DMS114 treated with DMSO at 0.1 percent for 48 hours (cell line): Measurements from ENCODE around the gene ANXA7.

ENCODE experiments used
- DNase-seq: peaks from one replicate; lab custom pipeline; 2025; ENCODE audit not compliant: unreplicated experiment; lab: John Stamatoyannopoulos, UW

The ANXA7 gene

DNA sequence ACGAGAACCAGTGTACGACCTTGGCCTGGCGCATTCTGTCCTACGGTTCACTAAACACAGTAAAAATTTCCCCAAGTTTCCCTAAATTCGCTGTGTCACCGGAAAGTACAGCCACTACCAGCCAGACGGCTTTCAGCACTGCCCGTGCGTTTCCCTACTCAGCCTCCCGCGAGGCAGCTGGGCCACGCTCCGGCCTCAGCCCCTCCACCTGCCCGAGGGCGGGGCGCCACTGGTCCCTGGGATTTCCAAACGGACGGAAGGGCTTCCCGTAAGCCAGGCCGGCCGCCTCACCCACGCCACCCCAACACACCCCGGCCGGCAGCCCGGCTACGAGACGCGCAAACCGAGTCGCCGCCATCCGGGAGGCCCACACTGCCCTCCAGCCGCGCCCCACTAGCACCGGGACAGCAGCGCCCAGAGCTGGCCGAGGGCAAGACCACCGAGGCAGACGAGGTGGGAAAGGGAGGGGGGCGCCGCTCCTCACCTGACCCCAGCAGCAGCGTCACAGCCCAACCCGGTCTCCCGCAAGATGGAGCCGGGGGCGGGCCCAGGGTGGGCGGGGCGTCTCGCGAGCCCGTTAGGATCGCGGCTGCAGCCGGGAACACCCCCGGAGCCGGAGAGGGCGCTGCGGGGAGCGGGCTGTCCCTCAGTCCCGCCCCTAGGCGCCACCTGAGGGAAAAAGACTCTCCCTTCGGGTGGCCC lies at the start of gene ANXA7:
Gene ANXA7 (minus strand): TSS at position 531 of the 702 bp plus-strand sequence. CDS start 13,202 bp downstream, outside the sequence.
- DNase-seq, result peak; percentile 76

GRCh38 chr10:73460897-73461296 lies 47.0 kb upstream of the ANXA7 start:
- no peak for DNase-seq

- DNase-seq, result no peak
Measured at GRCh38 chr10:73459683-73460314, 45.9 kb upstream of the ANXA7 start.

DNA sequence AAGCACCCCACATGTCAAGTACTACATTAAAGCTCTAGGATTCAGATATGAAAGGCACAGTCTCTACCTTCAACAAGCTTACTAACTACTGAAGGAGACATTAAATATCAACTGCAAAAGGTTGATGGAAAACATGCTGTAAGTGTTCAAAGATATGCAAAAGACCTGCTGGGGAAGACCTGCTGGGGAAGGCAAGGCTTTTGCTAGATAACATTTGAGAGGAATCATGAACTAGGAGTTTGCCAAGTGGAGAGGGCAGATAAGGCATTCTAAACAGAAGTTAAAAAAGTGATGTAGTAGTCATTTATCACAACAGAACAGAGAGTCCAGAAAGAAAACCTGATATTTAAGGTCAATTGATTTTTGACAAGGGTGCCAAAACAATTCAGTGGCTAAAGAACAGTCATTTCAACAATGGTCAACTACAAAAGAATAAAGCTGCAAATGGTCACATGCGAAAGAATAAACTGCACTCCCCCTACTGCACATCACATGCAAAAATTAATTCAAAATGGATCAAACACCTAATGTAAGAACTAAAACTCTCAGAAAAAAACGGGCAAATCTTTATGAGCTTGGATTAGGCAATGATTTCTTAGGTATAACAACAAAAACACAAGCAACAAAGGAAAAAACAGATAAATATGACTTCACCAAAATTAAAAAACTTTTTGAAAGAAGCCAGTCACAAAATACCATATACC lies 42.5 kb upstream of the ANXA7 start:
- no peak for DNase-seq

- DNase-seq, result no peak
Measured at GRCh38 chr10:73449113-73449512, 35.3 kb upstream of the ANXA7 start.

DNA sequence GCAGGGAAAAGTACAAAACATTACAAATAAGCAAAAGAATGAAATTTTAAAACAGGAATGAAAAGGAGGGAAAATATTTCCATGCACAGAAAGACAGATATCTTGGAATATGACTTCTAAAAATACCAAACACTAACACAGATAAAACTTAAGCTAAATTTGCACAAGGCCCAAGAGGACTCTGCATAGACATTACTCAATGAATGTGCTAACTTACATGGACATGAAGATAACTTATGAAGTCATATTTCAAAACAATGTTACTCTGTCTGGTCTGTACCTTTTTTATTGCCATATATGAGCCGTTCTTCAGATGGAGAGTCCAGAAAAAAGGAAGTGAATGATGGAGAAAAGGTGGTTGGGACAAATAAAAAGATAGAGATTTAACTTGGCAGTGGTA lies 34.5 kb upstream of the ANXA7 start:
- DNase-seq, result no peak

DNA sequence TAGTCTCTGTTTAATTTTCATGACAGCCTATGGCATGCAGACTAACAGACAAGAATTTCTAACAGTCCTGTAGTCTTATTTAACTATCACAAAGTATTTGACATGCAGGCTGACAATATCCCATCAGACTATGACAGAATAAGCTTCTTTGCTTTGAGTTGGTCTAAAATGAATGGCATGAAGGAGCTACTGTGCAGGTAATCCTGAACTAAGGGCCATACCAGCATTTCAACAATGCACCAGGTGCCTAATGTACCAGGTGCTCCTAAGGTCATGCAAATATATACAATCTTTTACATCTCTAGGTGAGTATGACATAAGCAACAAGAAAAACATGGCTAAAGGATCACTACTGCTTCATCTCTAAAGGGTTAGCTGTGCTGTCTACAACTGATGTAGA lies 33.1 kb upstream of the ANXA7 start:
- no peak for DNase-seq

- DNase-seq, result no peak
Measured at GRCh38 chr10:73444457-73444856, 30.6 kb upstream of the ANXA7 start.

- no peak for DNase-seq
Measured at GRCh38 chr10:73439605-73440312, 25.9 kb upstream of the ANXA7 start.

GRCh38 chr10:73439055-73439454 lies 25.2 kb upstream of the ANXA7 start:
- no peak for DNase-seq

- DNase-seq, result no peak
Measured at GRCh38 chr10:73433538-73433867, 19.6 kb upstream of the ANXA7 start, which contains the start of gene MSS51. Gene MSS51 (minus strand): TSS chr10:73433561. CDS start chr10:73428284, 5,277 bp downstream.

DNA sequence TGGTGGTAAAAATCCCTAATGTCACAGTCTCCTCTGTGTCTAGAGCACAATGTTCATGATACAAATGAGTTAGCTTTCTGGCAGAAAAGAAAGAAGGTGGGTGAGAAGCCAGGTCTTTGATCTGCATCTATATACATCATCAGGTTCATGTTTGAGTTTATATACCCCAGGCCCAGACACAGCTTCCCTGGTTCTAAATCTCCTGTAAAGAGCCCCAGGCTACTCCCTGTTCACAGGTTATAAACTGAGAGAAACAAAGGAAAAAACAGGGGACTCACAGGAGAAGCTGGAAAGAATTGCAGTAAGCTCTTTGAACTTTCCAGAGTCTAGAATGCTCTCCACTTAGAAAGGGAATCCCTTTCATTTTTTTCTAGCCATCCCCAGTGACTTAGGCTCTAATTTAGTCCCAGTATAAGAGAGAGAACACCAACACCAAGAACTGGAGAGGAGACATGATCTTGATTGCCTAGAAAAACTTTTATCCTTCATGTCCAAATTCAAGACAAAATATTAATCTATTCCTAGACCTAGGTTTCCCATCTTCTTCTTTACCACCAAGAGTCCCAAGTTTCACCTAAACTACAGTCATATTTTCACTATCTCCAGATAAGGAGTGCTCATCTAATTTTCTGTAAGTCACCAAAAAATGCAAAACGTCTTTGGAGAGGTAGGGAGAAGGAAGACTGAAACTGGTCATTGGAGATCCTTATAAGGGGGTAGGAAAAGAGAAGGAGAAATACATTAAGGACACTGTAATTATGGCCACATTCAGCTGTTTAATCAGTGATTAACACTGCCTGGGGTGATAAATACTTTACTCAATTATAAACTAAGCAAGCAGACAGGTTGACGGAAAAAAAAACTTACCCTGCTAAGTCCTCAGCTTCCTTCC lies 19.0 kb upstream of the ANXA7 start:
- DNase-seq, result no peak

DNA sequence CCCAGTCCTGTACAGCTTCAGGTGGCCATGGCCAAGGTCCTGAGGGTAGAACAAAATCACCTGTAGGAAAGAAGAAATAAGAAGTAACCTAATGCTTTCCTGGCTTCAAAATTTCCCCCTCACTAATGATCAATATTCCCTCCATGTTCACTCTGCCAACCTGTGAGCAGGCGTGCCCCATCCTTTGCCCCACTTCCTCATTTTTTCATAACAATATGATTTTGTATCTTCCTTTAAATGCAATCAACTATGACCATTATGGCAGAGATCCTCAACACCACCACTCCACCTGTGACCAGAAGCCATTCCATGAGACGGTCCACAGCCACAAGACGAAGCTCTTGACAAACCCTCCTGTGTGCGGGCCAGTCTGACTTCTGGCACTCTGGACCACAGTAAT lies 12.5 kb upstream of the ANXA7 start:
- DNase-seq, result no peak

DNA sequence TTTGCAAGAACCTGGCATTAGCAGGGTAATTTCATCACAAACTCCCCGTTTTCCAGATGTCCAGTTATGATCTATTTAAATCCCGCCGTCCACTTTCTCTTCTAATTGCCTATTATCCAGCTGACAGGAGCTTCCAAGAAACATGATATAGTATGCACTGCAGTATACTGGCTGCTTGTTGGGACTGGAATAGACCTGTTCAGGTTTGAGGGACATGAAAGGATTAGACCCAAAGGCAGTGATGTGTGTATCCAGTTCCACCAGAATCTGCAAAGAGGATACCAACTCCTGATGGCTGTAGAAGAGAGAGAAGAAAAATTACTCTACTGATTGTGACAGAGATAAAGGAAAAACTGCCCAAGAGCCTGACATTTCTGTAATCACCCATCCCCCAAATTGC lies 10.6 kb upstream of the ANXA7 start:
- no peak for DNase-seq

GRCh38 chr10:73423309-73423708 lies 9.5 kb upstream of the ANXA7 start:
- DNase-seq, result no peak

DNA sequence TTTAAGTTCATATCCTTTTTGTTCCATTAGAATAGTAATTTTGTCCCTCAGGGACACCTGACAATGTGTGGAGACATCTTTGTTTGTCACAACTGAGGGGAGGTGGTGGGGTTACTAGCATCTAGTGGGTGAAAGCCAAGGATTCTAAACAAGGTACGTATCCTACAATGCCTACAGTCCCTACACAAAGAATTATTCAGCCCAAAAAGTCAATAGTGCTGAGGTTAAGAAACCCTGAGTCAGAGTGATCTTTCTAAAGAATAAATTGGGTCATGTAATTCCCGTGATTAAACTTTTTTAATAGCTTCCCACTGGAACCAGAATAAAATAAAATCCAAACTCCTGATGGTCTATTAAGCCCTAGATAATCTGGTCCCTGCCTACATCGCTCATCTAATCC lies 2.7 kb upstream of the ANXA7 start:
- DNase-seq, result no peak

DNA sequence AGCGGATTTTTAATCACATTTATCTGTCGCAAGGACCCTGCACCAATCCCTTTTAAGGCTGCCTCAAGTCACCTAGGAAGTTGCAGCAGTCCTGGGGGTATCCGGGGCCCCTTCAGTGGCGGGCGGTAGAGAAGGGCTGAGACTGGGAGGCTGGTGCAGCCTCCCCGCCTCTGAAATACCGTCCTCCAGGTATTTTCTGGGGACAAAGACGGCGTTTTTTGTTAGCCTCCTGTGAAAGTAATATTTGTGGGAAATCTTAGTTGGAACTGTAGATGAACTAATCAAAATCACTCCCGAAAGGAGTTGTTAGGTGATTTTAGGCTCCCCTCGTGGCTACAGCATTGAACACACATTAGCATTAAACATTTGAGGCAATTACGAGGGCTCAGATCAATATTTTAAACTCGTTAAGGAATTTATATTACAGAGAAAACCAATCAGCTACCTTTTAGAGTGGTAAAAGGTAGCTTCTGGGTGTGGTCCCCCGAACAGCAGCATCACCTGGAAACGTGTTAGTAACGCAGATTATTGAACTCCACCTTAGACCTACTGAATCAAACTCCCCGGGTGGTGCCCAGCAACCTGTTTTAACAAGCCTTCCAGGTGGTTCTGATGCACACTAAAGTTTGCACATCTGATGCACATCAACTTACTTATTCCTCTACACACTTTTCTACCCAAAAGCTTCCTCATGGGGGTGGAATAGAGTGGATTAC lies 530 bp upstream of the ANXA7 start:
- peak; percentile 58 for DNase-seq

- peak; percentile 38 for DNase-seq
Measured at GRCh38 chr10:73413108-73413527, 740 bp downstream of the ANXA7 start.

DNA sequence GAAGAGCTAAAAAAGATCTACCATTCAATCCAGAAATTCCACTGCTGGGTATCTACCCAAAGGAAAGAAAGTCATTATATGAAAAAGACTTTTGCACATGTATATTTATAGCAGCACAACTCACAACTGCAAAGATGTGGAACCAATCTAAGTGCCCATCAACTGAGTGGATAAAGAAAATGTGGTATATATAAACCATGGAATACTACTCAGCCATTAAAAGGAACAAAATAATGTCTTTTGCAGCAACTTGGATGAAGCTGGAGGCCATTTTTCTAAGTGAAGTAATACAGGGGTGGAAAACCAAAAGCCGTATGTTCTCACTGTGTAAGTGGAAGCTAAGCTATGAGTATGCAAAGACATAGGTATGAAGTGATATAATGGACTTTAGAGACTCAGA lies 3.0 kb downstream of the ANXA7 start:
- DNase-seq, result no peak

GRCh38 chr10:73408978-73409521 lies 4.8 kb downstream of the ANXA7 start:
- DNase-seq, result no peak
